HepG2 (cell line): ENCODE data around the gene PKNOX2. TPM values are rescaled to one million over a fixed set of nuclear protein-coding genes. Genes with fewer than 3 reads are reported as not detected.

Experiments
- ATAC-seq: fragments of 200-7000 bp; cut with Tn5 transposase; 3 replicates; pipeline ENCODE4 v1.9.1; 2020; ENCODE audit warnings: mild to moderate bottlenecking, moderate library complexity
- BruUV-seq: library from RNA; stranded (reverse); fragments of 400-500 nt; replicated peaks from 2 replicates; lab custom pipeline; 2021; lab: Mats Ljungman, UMichigan
- CTCF ChIA-PET: fragments of 300-600 bp; formaldehyde crosslinking; extraction: SDS; loops from one replicate; lab custom pipeline; 2021; ENCODE audit warnings: low total read pairs, inconsistent platforms, low intra/inter-chr PET ratio; lab: Yijun Ruan, JAX
- POLR2A ChIA-PET: fragments of 350-600 bp; sonication (Branson Sonifier 250); formaldehyde crosslinking; loops from one replicate; lab custom pipeline; 2020; ENCODE audit warnings: antibody characterized with exemption, inconsistent platforms; lab: Yijun Ruan, JAX
- DNase-seq: peaks from one replicate; pipeline ENCODE4 v3.0.0-alpha.2; 2015; ENCODE audit warnings: low spot score
- FAIRE-seq: peaks from 3 replicates; lab custom pipeline; 2011; peaks lifted over from hg19 to GRCh38; lab: Jason Lieb, UNC
- H2AFZ ChIP-seq: one replicate; pipeline ENCODE4 v1.6.1; 2011; ENCODE audit warnings: low read length, inconsistent platforms
- H3K27ac ChIP-seq: fragments of 300-600 bp; 3 replicates; pipeline ENCODE4 v1.8.0; 2011; ENCODE audit warnings: mixed run types, mild to moderate bottlenecking, mixed read lengths, low read length, inconsistent platforms; ENCODE audit not compliant: insufficient read depth; ENCODE audit errors: extremely low read length
- H3K27me3 ChIP-seq, 2 experiments: fragments of 200-600 bp in 1 of 2; 2 replicates in 1 of 2; 3 replicates in 1 of 2; pipeline versions ENCODE4 v1.6.0 to v1.8.0; 2011; ENCODE audit warnings: low read length in 2 of 2, mild to moderate bottlenecking in 2 of 2, moderate library complexity in 2 of 2, inconsistent platforms in 1 of 2; ENCODE audit not compliant: insufficient read depth in 2 of 2, control insufficient read depth in 1 of 2
- H3K36me3 ChIP-seq, 2 experiments: fragments of 200-600 bp in 1 of 2; replicated peaks in 1 of 2; 2 replicates in 1 of 2; 3 replicates in 1 of 2; pipeline versions ENCODE4 v1.5.1 to v1.8.0; 2011; ENCODE audit warnings: low read length in 2 of 2, inconsistent platforms in 1 of 2; ENCODE audit not compliant: insufficient read depth in 2 of 2, control insufficient read depth in 1 of 2
- H3K4me1 ChIP-seq: 2 replicates; pipeline ENCODE4 v1.5.1; 2012; ENCODE audit warnings: low read length, inconsistent platforms; ENCODE audit not compliant: insufficient read depth
- H3K4me2 ChIP-seq: 2 replicates; pipeline ENCODE4 v1.6.0; 2011; ENCODE audit warnings: low read depth, low read length, inconsistent platforms
- H3K4me3 ChIP-seq, 3 experiments: fragments of 200-600 bp in 1 of 3; sonication (generic), shearing (Covaris generic) in 1 of 3; replicated peaks in 1 of 3; 2 replicates each; pipeline ENCODE4 v1.5.1; 2011 to 2016; ENCODE audit warnings: low read length in 3 of 3, inconsistent platforms in 2 of 3, low read depth in 2 of 3, mild to moderate bottlenecking in 2 of 3, control low read depth in 1 of 3, mixed read lengths in 1 of 3; ENCODE audit not compliant: insufficient read depth in 1 of 3
- H3K79me2 ChIP-seq: one replicate; pipeline ENCODE4 v1.6.1; 2011; ENCODE audit warnings: low read length, inconsistent platforms; ENCODE audit not compliant: insufficient read depth
- H3K9ac ChIP-seq: 2 replicates; pipeline ENCODE4 v1.6.0; 2011; ENCODE audit warnings: mild to moderate bottlenecking, low read depth, low read length, inconsistent platforms; ENCODE audit not compliant: insufficient read depth
- H3K9me3 ChIP-seq: 2 replicates; pipeline ENCODE4 v1.5.1; 2012; ENCODE audit warnings: mild to moderate bottlenecking, low read length
- H4K20me1 ChIP-seq: 2 replicates; pipeline ENCODE4 v1.6.0; 2011; ENCODE audit warnings: inconsistent platforms, mild to moderate bottlenecking, low read length, moderate library complexity; ENCODE audit not compliant: insufficient read depth
- ARNT ChIP-seq: fragments of 450-650 bp; IDR thresholded peaks from 2 replicates; pipeline ENCODE4 v1.6.1; 2017
- IKZF1 ChIP-seq: fragments of 450-650 bp; IDR thresholded peaks from 2 replicates; pipeline ENCODE4 v1.7.1; 2016
- NFE2L2 ChIP-seq: fragments of 150-350 bp; IDR thresholded peaks from 2 replicates; pipeline ENCODE4 v1.6.1; 2014; ENCODE audit warnings: low read length
- NONO ChIP-seq, 2 experiments: fragments of 450-650 bp in 1 of 2; sonication (generic) in 1 of 2; formaldehyde crosslinking in 1 of 2; IDR thresholded peaks in 1 of 2; conservative IDR thresholded peaks in 1 of 2; 2 replicates each; pipeline versions ENCODE4 v1.6.1 to v1.8.0; 2017 to 2022; ENCODE audit warnings: mild to moderate bottlenecking in 1 of 2, missing genetic modification reagents in 1 of 2, moderate library complexity in 1 of 2
- PATZ1 ChIP-seq: sonication (generic); formaldehyde crosslinking; IDR thresholded peaks from 2 replicates; pipeline ENCODE4 v1.4.0; 2020; ENCODE audit warnings: missing genetic modification reagents
- REL ChIP-seq: sonication (generic); formaldehyde crosslinking; conservative IDR thresholded peaks from 2 replicates; pipeline ENCODE4 v1.8.0; 2022; ENCODE audit warnings: mild to moderate bottlenecking, missing genetic modification reagents, moderate library complexity
- REXO4 ChIP-seq: sonication (generic); formaldehyde crosslinking; IDR thresholded peaks from 2 replicates; pipeline ENCODE4 v1.8.0; 2022; ENCODE audit warnings: missing genetic modification reagents, mild to moderate bottlenecking, borderline replicate concordance
- THAP11 ChIP-seq: IDR thresholded peaks from 2 replicates; pipeline ENCODE4 v1.6.1; 2016; ENCODE audit warnings: missing biosample characterization, missing genetic modification reagents
- ZFAT ChIP-seq: sonication (generic); formaldehyde crosslinking; conservative IDR thresholded peaks from 2 replicates; pipeline ENCODE4 v1.8.1; 2023; ENCODE audit warnings: missing genetic modification reagents, inconsistent platforms
- ZNF207 ChIP-seq: fragments of 450-650 bp; IDR thresholded peaks from 2 replicates; pipeline ENCODE4 v1.6.1; 2016; ENCODE audit warnings: antibody characterized with exemption, borderline replicate concordance
- ZNF343 ChIP-seq: sonication (generic); formaldehyde crosslinking; IDR thresholded peaks from 2 replicates; pipeline ENCODE4 v1.4.0; 2020; ENCODE audit warnings: mild to moderate bottlenecking, missing genetic modification reagents
- ZNF510 ChIP-seq: sonication (generic); formaldehyde crosslinking; IDR thresholded peaks from 2 replicates; pipeline ENCODE4 v1.4.0; 2020; ENCODE audit warnings: low read depth, mild to moderate bottlenecking, missing genetic modification reagents
- ZNF549 ChIP-seq: sonication (generic); formaldehyde crosslinking; IDR thresholded peaks from 2 replicates; pipeline ENCODE4 v1.5.0; 2020; ENCODE audit warnings: missing genetic modification reagents
- ZNF747 ChIP-seq: sonication (generic); formaldehyde crosslinking; IDR thresholded peaks from 2 replicates; pipeline ENCODE4 v1.8.1; 2023; ENCODE audit warnings: missing genetic modification reagents, mild to moderate bottlenecking, borderline replicate concordance
- ZSCAN29 ChIP-seq: sonication (generic); formaldehyde crosslinking; conservative IDR thresholded peaks from 2 replicates; pipeline ENCODE4 v1.4.0; 2020; ENCODE audit warnings: mild to moderate bottlenecking, missing genetic modification reagents
- WGBS: methylation state at CpG from one replicate; pipeline ENCODE4 v1.1.6; 2017; ENCODE audit warnings: low lambda C conversion rate; 5-methylcytosine and 5-hydroxymethylcytosine counted together
- in situ Hi-C: cut with HindIII; loops from 2 replicates; pipeline ENCODE4 v1.10.0; 2017; ENCODE audit warnings: low pct_unique_long_range_greater_than_20kb; ENCODE audit not compliant: extremely low pct_ligation_motif_present
- intact Hi-C: fragments of 100-400 bp; cut with micrococcal nuclease; formaldehyde crosslinking; loops from one replicate; pipeline ENCODE4 v1.10.0; 2022; ENCODE audit not compliant: unreplicated experiment
- polyA plus RNA-seq, 8 experiments: library from polyadenylated mRNA; depleted of rRNA in 3 of 8; stranded (reverse) in 7 of 8; unstranded in 1 of 8; fragments of >200 nt; fragmentation: Illumina TruSeq in 4 of 8; extraction: Trizol in 4 of 8; gene quantifications; 2 replicates each; pipeline versions ENCODE4 v1.2.1 to v1.2.3, GENCODE V29; 2011 to 2016; ENCODE audit warnings: low read depth in 4 of 8, missing spikeins in 1 of 8, mixed read lengths in 1 of 8; ENCODE audit not compliant: insufficient read depth in 1 of 8
- total RNA-seq, 5 experiments: library from RNA; depleted of rRNA; stranded (reverse); fragments of >200 nt; fragmentation: Illumina TruSeq; extraction: Trizol; gene quantifications; 2 replicates each; pipeline ENCODE4 v1.2.3, GENCODE V29; 2016; ENCODE audit warnings: low read depth in 1 of 5
- TF ChIP-seq, protein P1 (sequence below): sonication (generic); formaldehyde crosslinking; IDR thresholded peaks from 2 replicates; pipeline ENCODE4 v1.4.0; 2020; ENCODE audit warnings: missing genetic modification reagents

PKNOX2 gene
- total and polyA plus RNA-seq, 2 of the 13 experiments (the other 11 are each of a cell fraction or from before 2014, with no cell fraction given) = not detected

DNA sequence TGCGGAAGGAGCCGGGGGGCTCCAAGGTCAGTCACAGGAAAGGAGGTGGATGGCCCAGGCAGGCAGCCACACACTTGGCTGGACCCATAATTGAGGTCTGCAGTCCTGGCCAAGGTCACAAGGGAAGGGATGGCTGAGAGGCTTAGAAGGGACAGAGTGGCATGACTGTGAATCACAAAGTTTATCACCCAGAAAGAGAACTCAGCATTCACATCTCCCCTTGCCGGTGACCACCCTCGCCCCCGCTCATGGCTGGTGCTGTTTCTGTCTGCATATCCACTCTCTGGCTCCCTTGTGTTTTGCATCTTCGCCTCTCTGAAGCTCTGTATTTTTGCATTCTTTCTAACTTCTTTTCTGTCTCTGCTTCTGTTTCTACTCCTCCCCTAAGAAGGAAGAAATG is 214.0 kb downstream of the PKNOX2 start:
- no peaks in the 10 kb centered on the region for H4K20me1 ChIP-seq
- WGBS = 26% methylated on average over 6 of the region's 6 CpGs
- in situ Hi-C loops = no loop called here
- TF ChIP-seq ZNF510 (CRISPR knock-in tag) (no peak), ZNF549 (CRISPR knock-in tag) (no peak), ARNT (no peak), PATZ1 (CRISPR knock-in tag) (no peak)
- no peak overlapping the region for H3K9ac ChIP-seq
- ChIA-PET POLR2A (no interaction called here), CTCF (no interaction called here)
- no TSS peak for BruUV-seq
- H3K79me2 ChIP-seq = no peaks in the 10 kb centered on the region
- H3K27me3 ChIP-seq = peaks cover 6 to 63% of the 10 kb centered on the region in 2 experiments; a peak in 4 of 5 replicates
- no peaks in the 10 kb centered on the region for H3K36me3 ChIP-seq
- no peak overlapping the region for H3K27ac ChIP-seq
- intact Hi-C loops = no loop called here
- no peak overlapping the region for H3K4me2 ChIP-seq
- FAIRE-seq (no peak), DNase-seq (no peak), ATAC-seq (no peak)
- H3K9me3 ChIP-seq = no peaks in the 10 kb centered on the region
- H2AFZ ChIP-seq = no peak overlapping the region
- no peaks in the 10 kb centered on the region for H3K4me1 ChIP-seq
- H3K4me3 ChIP-seq = no peak overlapping the region

DNA sequence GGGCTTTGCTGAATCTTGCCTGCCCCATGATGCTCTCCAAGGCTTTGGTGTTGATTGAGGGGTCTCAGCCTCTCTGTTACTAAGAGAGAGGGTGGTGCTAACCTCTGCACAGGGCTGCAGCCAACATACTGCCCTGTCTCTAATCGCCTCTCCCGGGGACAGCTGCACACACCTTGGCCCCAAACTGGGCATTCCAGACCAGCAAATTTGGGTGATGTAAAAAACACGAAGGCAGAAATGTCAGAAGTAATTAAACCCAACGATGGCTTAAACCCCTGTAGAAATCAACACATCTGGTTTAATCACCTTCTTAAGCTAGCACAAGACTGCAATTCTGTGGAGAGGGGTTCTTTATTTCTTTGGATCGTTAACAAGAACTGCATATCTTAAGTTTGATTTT is 215.0 kb downstream of the PKNOX2 start:
- CTCF ChIA-PET = no interaction called here
- FAIRE-seq (no peak), DNase-seq (no peak), ATAC-seq (no peak)
- H2AFZ ChIP-seq = no peak overlapping the region
- H3K9me3 ChIP-seq = no peaks in the 10 kb centered on the region
- no peak overlapping the region for H3K9ac ChIP-seq
- no peaks in the 10 kb centered on the region for H3K4me1 ChIP-seq
- H3K4me3 ChIP-seq = no peak overlapping the region
- H3K36me3 ChIP-seq = no peaks in the 10 kb centered on the region
- H3K27me3 ChIP-seq = peaks cover 4 to 54% of the 10 kb centered on the region in 2 experiments; a peak in 4 of 5 replicates
- no peaks in the 10 kb centered on the region for H3K79me2 ChIP-seq
- 5% methylated on average over 5 of the region's 5 CpGs for WGBS
- no TSS peak for BruUV-seq
- TF ChIP-seq REXO4 (CRISPR knock-in tag) (no peak), ZFAT (no peak), ZNF207 (no peak), ZNF343 (CRISPR knock-in tag) (no peak), NONO (IDR thresholded peaks at IDR 0.05) (no peak), NONO (CRISPR knock-in tag; conservative IDR thresholded peaks at IDR 0.05) (no peak), THAP11 (CRISPR knock-in tag) (no peak), ZSCAN29 (CRISPR knock-in tag) (no peak), ZNF747 (no peak), IKZF1 (no peak), REL (no peak), NFE2L2 (no peak)
- TF ChIP-seq, protein P1, sequence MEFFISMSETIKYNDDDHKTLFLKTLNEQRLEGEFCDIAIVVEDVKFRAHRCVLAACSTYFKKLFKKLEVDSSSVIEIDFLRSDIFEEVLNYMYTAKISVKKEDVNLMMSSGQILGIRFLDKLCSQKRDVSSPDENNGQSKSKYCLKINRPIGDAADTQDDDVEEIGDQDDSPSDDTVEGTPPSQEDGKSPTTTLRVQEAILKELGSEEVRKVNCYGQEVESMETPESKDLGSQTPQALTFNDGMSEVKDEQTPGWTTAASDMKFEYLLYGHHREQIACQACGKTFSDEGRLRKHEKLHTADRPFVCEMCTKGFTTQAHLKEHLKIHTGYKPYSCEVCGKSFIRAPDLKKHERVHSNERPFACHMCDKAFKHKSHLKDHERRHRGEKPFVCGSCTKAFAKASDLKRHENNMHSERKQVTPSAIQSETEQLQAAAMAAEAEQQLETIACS (CRISPR knock-in tag) = no peak
- intact Hi-C loops = no loop called here
- H4K20me1 ChIP-seq = no peaks in the 10 kb centered on the region
- no peak overlapping the region for H3K4me2 ChIP-seq
- POLR2A ChIA-PET = no interaction called here
- in situ Hi-C loops = no loop called here
- H3K27ac ChIP-seq = no peak overlapping the region
